ENCODE results near the gene NOXO1. TPM values are rescaled to one million over a fixed set of nuclear protein-coding genes. Genes with fewer than 3 reads are reported as not detected.
A peak's percentile ranks its signal among the peaks of the same experiment; 100 is the strongest.

NOXO1 gene
- total and polyA plus RNA-seq, 10 of the 15 experiments (the other 5 are each of a cell fraction or from before 2014, with no cell fraction given), result 0.09 to 0.76 (median 0.26) TPM; not detected in 4

DNA sequence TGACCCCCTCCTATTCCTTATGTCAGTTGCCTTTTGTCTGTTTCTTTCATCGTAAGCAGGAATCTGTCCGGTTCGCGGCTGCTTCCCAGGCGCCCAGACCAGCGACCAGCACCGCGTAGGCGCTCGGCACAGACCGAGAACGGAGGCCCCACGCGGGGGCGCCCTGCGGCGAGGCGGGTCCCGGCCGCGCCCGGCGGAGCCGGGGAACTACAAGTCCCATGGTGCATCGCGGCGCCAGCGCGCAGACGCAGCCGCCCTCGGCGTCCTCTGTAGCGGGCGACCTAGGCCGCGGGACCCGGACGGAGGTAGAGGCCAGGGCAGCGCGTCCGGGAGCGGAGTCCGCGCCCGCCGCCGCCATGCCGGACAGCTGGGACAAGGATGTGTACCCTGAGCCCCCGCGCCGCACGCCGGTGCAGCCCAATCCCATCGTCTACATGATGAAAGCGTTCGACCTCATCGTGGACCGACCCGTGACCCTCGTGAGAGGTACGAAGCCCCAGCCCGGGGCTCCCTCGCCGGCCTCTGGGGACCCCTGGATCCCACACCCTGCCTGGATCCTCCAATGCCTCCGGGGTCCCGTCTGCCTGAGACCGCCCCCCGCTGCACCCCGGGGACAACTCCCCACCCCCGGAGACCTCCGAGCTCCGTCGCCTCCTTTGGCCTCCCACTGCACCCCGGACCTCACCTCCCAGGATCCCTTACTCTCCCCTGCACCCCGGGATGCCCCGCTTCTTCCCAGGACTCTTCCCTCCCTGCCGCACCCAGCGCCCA, 21.8 kb downstream of the NOXO1 start, which contains the start of gene NDUFB10 (continued):
- TF ChIP-seq ZBTB40 (IDR thresholded peaks at IDR 0.05; ENCODE audit: borderline replicate concordance), result no peak
- no peak for TF ChIP-seq SMAD1 (IDR thresholded peaks at IDR 0.05; ENCODE audit: low read depth, partially characterized antibody)
- no peak for TF ChIP-seq MTA2 (IDR thresholded peaks at IDR 0.05; ENCODE audit: low read depth)
- TF ChIP-seq RB1 (IDR thresholded peaks at IDR 0.05; ENCODE audit: borderline replicate concordance), result peak; percentile 88; the same call in 1 of the 2 replicates
- 0 out of 2 replicates have a peak, but pooled peaks have one; percentile 57 for TF ChIP-seq IRF3 (IDR thresholded peaks at IDR 0.05)
- TF ChIP-seq SIX5 (IDR thresholded peaks at IDR 0.05; ENCODE audit: low read depth, low read length, severe bottlenecking), result peak; percentile 88
- no peak for TF ChIP-seq NFYB (IDR thresholded peaks at IDR 0.05; ENCODE audit: insufficient read depth, low read depth, low read length)
- TF ChIP-seq, protein P1, sequence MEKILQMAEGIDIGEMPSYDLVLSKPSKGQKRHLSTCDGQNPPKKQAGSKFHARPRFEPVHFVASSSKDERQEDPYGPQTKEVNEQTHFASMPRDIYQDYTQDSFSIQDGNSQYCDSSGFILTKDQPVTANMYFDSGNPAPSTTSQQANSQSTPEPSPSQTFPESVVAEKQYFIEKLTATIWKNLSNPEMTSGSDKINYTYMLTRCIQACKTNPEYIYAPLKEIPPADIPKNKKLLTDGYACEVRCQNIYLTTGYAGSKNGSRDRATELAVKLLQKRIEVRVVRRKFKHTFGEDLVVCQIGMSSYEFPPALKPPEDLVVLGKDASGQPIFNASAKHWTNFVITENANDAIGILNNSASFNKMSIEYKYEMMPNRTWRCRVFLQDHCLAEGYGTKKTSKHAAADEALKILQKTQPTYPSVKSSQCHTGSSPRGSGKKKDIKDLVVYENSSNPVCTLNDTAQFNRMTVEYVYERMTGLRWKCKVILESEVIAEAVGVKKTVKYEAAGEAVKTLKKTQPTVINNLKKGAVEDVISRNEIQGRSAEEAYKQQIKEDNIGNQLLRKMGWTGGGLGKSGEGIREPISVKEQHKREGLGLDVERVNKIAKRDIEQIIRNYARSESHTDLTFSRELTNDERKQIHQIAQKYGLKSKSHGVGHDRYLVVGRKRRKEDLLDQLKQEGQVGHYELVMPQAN (conservative IDR thresholded peaks at IDR 0.05), result peak; percentile 84
- TF ChIP-seq, protein P2, sequence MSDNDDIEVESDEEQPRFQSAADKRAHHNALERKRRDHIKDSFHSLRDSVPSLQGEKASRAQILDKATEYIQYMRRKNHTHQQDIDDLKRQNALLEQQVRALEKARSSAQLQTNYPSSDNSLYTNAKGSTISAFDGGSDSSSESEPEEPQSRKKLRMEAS (IDR thresholded peaks at IDR 0.05; ENCODE audit: low read depth, low read length), result no peak; the same call in none of the 2 replicates
- no peak for TF ChIP-seq CEBPB (IDR thresholded peaks at IDR 0.05; ENCODE audit: borderline replicate concordance in 1 of 2, low read depth in 2 of 2, low read length in 2 of 2)
- TF ChIP-seq NR2C2 (IDR thresholded peaks at IDR 0.05; ENCODE audit: borderline replicate concordance, control insufficient read depth, insufficient read length, low read depth), result no peak
- TF ChIP-seq PRDM15 (CRISPR knock-in tag; IDR thresholded peaks at IDR 0.05), result no peak
- no peak for TF ChIP-seq PAX5 (IDR thresholded peaks at IDR 0.05; ENCODE audit: borderline replicate concordance, low read depth, low read length)
- TF ChIP-seq MXI1 (IDR thresholded peaks at IDR 0.05; ENCODE audit: low read depth, low read length), result peak; percentile 57
- TF ChIP-seq ZNF622 (IDR thresholded peaks at IDR 0.05), result no peak
- TF ChIP-seq POU2F2 (IDR thresholded peaks at IDR 0.05; ENCODE audit: borderline replicate concordance, low read depth, low read length), result peak; percentile 59; the same call in 1 of the 3 replicates
- no peak for TF ChIP-seq RBBP5 (conservative IDR thresholded peaks at IDR 0.05)
- TF ChIP-seq PML (IDR thresholded peaks at IDR 0.05; ENCODE audit: low read length), result no peak

Measured in GM12878 (cell line).